ENCODE results near the gene ABCC10. TPM values are rescaled to one million over a fixed set of nuclear protein-coding genes. Genes with fewer than 3 reads are reported as not detected.

Gene ABCC10
- total RNA-seq, 2 donors from 2014 or later, result 18.0 to 38.1 TPM

DNA sequence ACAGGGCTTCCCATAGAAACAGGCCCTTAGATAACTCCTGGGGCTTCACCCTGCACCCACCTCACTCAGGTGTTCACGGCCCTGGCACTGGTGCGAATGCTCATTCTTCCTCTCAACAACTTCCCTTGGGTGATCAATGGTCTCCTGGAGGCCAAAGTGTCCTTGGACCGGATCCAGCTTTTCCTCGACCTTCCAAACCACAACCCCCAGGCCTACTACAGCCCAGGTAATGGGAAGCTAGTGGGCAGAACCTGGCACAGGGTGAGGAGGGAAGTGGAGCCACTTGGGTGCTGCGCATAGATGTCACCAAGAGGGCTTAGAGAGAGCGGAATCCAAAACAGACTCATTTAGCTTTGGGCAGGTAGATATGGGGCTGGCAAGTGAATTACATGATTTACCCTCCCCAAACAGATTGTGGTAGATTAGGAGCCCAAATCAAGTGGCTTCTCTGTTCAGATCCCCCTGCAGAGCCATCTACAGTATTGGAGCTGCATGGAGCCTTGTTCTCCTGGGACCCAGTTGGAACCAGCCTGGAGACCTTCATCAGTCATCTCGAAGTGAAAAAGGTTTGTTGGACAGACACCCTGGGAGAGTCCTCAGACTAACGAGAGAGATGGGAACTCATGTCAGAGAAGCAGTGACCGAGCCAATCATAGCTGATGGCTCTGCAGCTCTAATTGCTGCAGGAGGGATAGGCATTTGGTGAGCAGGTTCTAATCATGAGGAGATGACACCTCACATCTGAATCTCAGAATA lies 8.5 kb downstream of the ABCC10 start:
- 73% methylated on average over 9 of the region's 9 CpGs for WGBS
- H3K27me3 ChIP-seq (replicated peaks; ENCODE audit: insufficient read depth), result no peaks in the 10 kb centered on the region
- H3K36me3 ChIP-seq, result no peaks in the 10 kb centered on the region
- intact Hi-C loops (cut with DNase I), result no loop called here
- no peak for DNase-seq (ENCODE audit: low spot score)
- no peaks in the 10 kb centered on the region for H3K9me3 ChIP-seq
- H3K4me3 ChIP-seq, result no peak overlapping the region
- H3K4me1 ChIP-seq (replicated peaks), result peaks cover 10% of the 10 kb centered on the region
- H3K27ac ChIP-seq, result peak overlapping the region; percentile 57 to 71
- TF ChIP-seq POLR2A (IDR thresholded peaks at IDR 0.05), result no peak
- TF ChIP-seq CTCF (IDR thresholded peaks at IDR 0.05), result no peak
- no peak for TF ChIP-seq POLR2AphosphoS5 (IDR thresholded peaks at IDR 0.05)

DNA sequence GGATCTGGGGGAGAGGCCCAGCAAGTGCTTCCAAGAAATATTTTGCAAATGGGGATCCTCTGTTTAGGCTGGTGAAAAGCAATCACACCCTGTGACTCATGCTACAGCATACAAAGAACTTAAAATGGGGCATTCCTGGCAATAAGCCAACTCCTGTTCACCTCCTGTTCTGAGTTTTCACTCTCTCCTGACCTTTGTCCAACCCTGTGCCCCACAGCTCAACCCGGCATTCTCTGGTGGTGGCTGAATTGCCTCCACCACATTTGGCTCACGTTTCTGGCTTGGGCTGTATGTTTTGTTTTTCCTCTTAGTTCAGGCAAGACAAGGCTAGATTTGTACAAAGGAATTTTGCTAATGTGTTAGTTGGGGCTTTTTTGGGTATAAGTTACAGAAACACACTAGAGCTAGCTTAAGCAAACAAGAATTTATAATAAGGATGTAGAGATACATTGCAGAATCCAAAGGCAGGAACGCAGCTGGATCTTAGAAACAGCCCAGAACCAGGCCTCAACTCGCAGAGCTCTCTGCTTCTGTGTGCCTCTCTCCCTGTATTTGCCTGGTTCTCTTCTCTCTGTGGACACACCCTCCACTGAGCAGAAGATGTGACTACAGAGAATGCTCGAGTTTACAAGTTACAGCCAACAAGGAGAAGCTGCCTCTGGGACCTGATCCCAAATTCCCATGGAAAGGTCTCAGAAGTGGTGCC lies 9.4 kb downstream of the ABCC10 start:
- peak; percentile 80 for TF ChIP-seq POLR2AphosphoS5 (IDR thresholded peaks at IDR 0.05)
- TF ChIP-seq POLR2A (IDR thresholded peaks at IDR 0.05), result no peak
- Histone ChIP-seq H3K27me3 (replicated peaks; ENCODE audit: insufficient read depth) (no peaks in the 10 kb centered on the region), H3K9me3 (no peaks in the 10 kb centered on the region), H3K4me3 (no peak overlapping the region), H3K4me1 (replicated peaks) (peaks cover 10% of the 10 kb centered on the region), H3K27ac (peak overlapping the region; percentile 57 to 71), H3K36me3 (no peaks in the 10 kb centered on the region)
- WGBS, result 14% methylated on average over 5 of the region's 5 CpGs
- peak; percentile 84 for DNase-seq (ENCODE audit: low spot score)
- intact Hi-C loops (cut with DNase I), result no loop called here

DNA sequence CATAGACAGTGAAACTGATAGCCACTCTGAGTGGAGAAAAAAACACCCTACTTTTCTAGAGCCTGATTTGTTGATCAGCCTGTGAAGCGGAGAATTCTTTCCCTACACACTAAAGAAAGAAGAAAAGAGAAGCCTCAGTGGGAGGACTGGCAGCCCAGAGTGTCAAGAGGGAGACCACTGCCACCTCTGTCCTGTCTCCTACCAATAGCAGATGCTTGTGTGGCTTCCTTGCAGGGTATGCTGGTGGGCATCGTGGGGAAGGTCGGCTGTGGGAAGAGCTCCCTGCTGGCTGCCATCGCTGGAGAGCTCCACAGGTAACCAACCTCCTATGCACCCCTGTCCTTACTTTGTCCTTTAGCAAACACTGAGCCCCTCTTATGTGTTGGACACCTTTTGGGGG lies 10.4 kb downstream of the ABCC10 start:
- DNase-seq (ENCODE audit: low spot score), result no peak
- TF ChIP-seq POLR2A (IDR thresholded peaks at IDR 0.05) (no peak), POLR2AphosphoS5 (IDR thresholded peaks at IDR 0.05) (no peak), CTCF (IDR thresholded peaks at IDR 0.05) (no peak)
- Histone ChIP-seq H3K9me3 (no peaks in the 10 kb centered on the region), H3K4me3 (no peak overlapping the region), H3K27ac (peak overlapping the region; percentile 57 to 71), H3K27me3 (replicated peaks; ENCODE audit: insufficient read depth) (no peaks in the 10 kb centered on the region), H3K36me3 (no peaks in the 10 kb centered on the region), H3K4me1 (replicated peaks) (peaks cover 10% of the 10 kb centered on the region)
- intact Hi-C loops (cut with DNase I), result no loop called here
- WGBS, result 62% methylated on average over 4 of the region's 4 CpGs

DNA sequence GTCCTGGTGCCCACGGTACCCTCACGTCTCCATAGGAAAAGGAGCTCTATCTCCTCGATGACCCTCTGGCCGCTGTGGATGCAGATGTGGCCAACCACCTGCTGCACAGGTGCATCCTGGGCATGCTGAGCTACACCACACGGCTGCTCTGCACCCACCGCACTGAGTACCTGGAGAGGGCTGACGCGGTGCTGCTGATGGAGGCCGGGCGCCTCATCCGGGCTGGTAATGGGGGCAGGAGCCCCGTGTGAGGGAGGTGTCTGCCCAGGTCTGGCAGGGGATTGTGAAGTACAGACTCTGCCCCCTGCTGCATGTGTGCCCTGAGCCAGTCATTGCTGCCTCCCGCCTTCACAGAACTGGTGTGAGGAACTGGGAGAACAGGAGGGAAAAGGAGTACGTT lies 15.6 kb downstream of the ABCC10 start:
- no peak for TF ChIP-seq POLR2A (IDR thresholded peaks at IDR 0.05)
- no peak for TF ChIP-seq POLR2AphosphoS5 (IDR thresholded peaks at IDR 0.05)
- TF ChIP-seq CTCF (IDR thresholded peaks at IDR 0.05), result no peak
- Histone ChIP-seq H3K36me3 (peaks cover 4 to 5% of the 10 kb centered on the region in 2 donors), H3K4me3 (no peak overlapping the region), H3K27me3 (replicated peaks; ENCODE audit: insufficient read depth) (no peaks in the 10 kb centered on the region), H3K4me1 (replicated peaks) (no peaks in the 10 kb centered on the region), H3K9me3 (no peaks in the 10 kb centered on the region), H3K27ac (no peak overlapping the region)
- DNase-seq (ENCODE audit: low spot score), result no peak
- 93% methylated on average over 14 of the region's 14 CpGs for WGBS
- intact Hi-C loops (cut with DNase I), result no loop called here

DNA sequence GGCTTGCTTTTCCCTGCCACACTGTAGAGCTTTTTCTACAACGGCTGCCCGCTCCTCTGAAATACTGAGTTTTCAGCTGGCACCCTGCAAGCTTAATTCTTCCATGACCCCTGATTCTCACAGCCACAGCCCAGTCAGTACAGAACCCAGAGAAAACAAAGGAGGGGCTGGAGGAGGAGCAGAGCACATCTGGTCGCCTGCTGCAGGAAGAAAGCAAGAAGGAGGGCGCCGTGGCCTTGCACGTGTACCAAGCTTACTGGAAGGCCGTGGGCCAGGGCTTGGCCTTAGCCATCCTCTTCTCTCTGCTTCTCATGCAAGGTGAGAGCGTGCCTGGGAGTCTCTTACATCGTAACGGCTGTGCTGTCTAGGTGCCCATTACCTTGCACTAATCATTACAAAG lies 16.7 kb downstream of the ABCC10 start:
- Histone ChIP-seq H3K36me3 (peaks cover 4 to 8% of the 10 kb centered on the region in 2 donors), H3K9me3 (no peaks in the 10 kb centered on the region), H3K4me1 (replicated peaks) (no peaks in the 10 kb centered on the region), H3K27ac (no peak overlapping the region), H3K27me3 (replicated peaks; ENCODE audit: insufficient read depth) (no peaks in the 10 kb centered on the region), H3K4me3 (no peak overlapping the region)
- TF ChIP-seq CTCF (IDR thresholded peaks at IDR 0.05), result no peak
- TF ChIP-seq POLR2AphosphoS5 (IDR thresholded peaks at IDR 0.05), result no peak
- no peak for TF ChIP-seq POLR2A (IDR thresholded peaks at IDR 0.05)
- no peak for DNase-seq (ENCODE audit: low spot score)
- intact Hi-C loops (cut with DNase I), result no loop called here
- whole genome bisulfite sequencing, result 89% methylated on average over 10 of the region's 10 CpGs
